K562 (cell line): Measurements from ENCODE around the gene MPRIP.

Experiments
- CTCF ChIP-seq, 3 experiments: IDR thresholded peaks in 2 of 3; conservative IDR thresholded peaks in 1 of 3; 2 replicates each; pipeline ENCODE4 v1.5.1; 2011 to 2012; ENCODE audit warnings: low read length in 3 of 3, mild to moderate bottlenecking in 3 of 3, control low read depth in 2 of 3, improper control_type of control experiment in 1 of 3, inconsistent platforms in 1 of 3, low read depth in 1 of 3, mixed read lengths in 1 of 3, moderate library complexity in 1 of 3; ENCODE audit not compliant: insufficient read depth in 2 of 3
- GATAD2A ChIP-seq: fragments of 450-650 bp; IDR thresholded peaks from 2 replicates; pipeline ENCODE4 v1.6.1; 2017
- POLR2A ChIP-seq: fragments of 450-650 bp; conservative IDR thresholded peaks from 2 replicates; pipeline ENCODE4 v1.6.1; 2016
- RFX5 ChIP-seq: IDR thresholded peaks from 2 replicates; pipeline ENCODE4 v1.6.1; 2011; ENCODE audit warnings: low read depth, mild to moderate bottlenecking, improper control_type of control experiment, low read length
- ZBTB2 ChIP-seq: fragments of 450-650 bp; IDR thresholded peaks from 2 replicates; pipeline ENCODE4 v1.6.1; 2016; ENCODE audit warnings: antibody characterized with exemption
- ZFX ChIP-seq: sonication (generic); formaldehyde crosslinking; IDR thresholded peaks from 2 replicates; pipeline ENCODE4 v1.8.0; 2022; ENCODE audit warnings: mild to moderate bottlenecking, missing genetic modification reagents, moderate library complexity
- ZNF274 ChIP-seq: IDR thresholded peaks from 2 replicates; pipeline ENCODE4 v1.6.1; 2011; ENCODE audit warnings: low read depth, mild to moderate bottlenecking, low read length, moderate library complexity, borderline replicate concordance
- ZNF436 ChIP-seq: fragments of 250-450, 450-650 bp; sonication (Bioruptor Pico); formaldehyde crosslinking; IDR thresholded peaks from 2 replicates; pipeline ENCODE4 v1.7.0; 2020; ENCODE audit warnings: mild to moderate bottlenecking
- ZNF589 ChIP-seq: fragments of 200-800 bp; sonication (Bioruptor generic); IDR thresholded peaks from 2 replicates; pipeline ENCODE4 v1.6.1; 2016; ENCODE audit warnings: low read depth, missing genetic modification characterization, missing compliant biosample characterization
- ZNF707 ChIP-seq: fragments of 250-450 bp; sonication (Bioruptor Pico); conservative IDR thresholded peaks from 2 replicates; pipeline ENCODE4 v1.8.0; 2022; ENCODE audit warnings: inconsistent platforms, mild to moderate bottlenecking, moderate library complexity

- no peak for TF ChIP-seq ZNF436
- no peak for TF ChIP-seq RFX5
- TF ChIP-seq CTCF (IDR thresholded peaks at IDR 0.05 in 2 of 3, conservative IDR thresholded peaks at IDR 0.05 in 1 of 3; ENCODE audit: insufficient read depth in 2 of 3, low read depth in 1 of 3, low read length in 3 of 3) = no peak
- no peak for TF ChIP-seq ZNF589 (CRISPR knock-in tag)
- no peak for TF ChIP-seq GATAD2A
- TF ChIP-seq ZNF707 (CRISPR knock-in tag) = no peak
- no peak for TF ChIP-seq ZNF274
- no peak for TF ChIP-seq ZFX (CRISPR knock-in tag)
- TF ChIP-seq ZBTB2 = no peak
- no peak for TF ChIP-seq POLR2A
These were observed 181.5 kb downstream of the MPRIP start for GRCh38 chr17:17223736-17224135.
